OCI-LY1 (cell line): ENCODE results near the gene BRSK1.

Experiments used
- H2AFZ ChIP-seq: fragments of 200-600 bp; sonication (generic), shearing (Covaris generic); 2 replicates; pipeline ENCODE4 v1.6.0; 2014; ENCODE audit warnings: antibody characterized with exemption, mild to moderate bottlenecking, low read length
- H3F3A ChIP-seq: fragments of 200-600 bp; sonication (generic), shearing (Covaris generic); 2 replicates; pipeline ENCODE4 v1.6.0; 2014; ENCODE audit warnings: mild to moderate bottlenecking, antibody characterized with exemption, low read length, moderate library complexity; ENCODE audit not compliant: insufficient read depth
- H3K27ac ChIP-seq: fragments of 200-600 bp; sonication (generic); 2 replicates; pipeline ENCODE4 v1.5.1; 2014; ENCODE audit warnings: low read length, mixed run types, mild to moderate bottlenecking, low read depth; ENCODE audit not compliant: poor library complexity, severe bottlenecking
- H3K27me3 ChIP-seq: fragments of 200-600 bp; sonication (generic); 2 replicates; pipeline ENCODE4 v1.6.0; 2014; ENCODE audit warnings: antibody characterized with exemption, mild to moderate bottlenecking, low read length, moderate library complexity; ENCODE audit not compliant: insufficient read depth
- H3K36me3 ChIP-seq: fragments of 200-600 bp; sonication (generic); 2 replicates; pipeline ENCODE4 v1.6.1; 2014; ENCODE audit warnings: mild to moderate bottlenecking, antibody characterized with exemption, low read length, moderate library complexity, mixed read lengths; ENCODE audit not compliant: insufficient read depth
- H3K4me1 ChIP-seq: fragments of 200-600 bp; sonication (generic); 2 replicates; pipeline ENCODE4 v1.5.1; 2014; ENCODE audit warnings: mild to moderate bottlenecking, low read length, moderate library complexity; ENCODE audit not compliant: insufficient read depth, severe bottlenecking
- H3K4me2 ChIP-seq: fragments of 200-600 bp; sonication (generic), shearing (Covaris generic); 2 replicates; pipeline ENCODE4 v1.6.1; 2014; ENCODE audit warnings: low read length
- H3K4me3 ChIP-seq: fragments of 200-600 bp; sonication (generic); 2 replicates; pipeline ENCODE4 v1.5.1; 2014; ENCODE audit warnings: low read length, low read depth, mild to moderate bottlenecking, mixed read lengths; ENCODE audit not compliant: poor library complexity, severe bottlenecking
- H3K79me2 ChIP-seq: fragments of 200-600 bp; shearing (Covaris generic); 2 replicates; pipeline ENCODE4 v1.6.1; 2016; ENCODE audit warnings: mixed run types, low read length, mixed read lengths; ENCODE audit not compliant: insufficient read depth
- H3K9ac ChIP-seq: fragments of 200-600 bp; sonication (generic), shearing (Covaris generic); 2 replicates; pipeline ENCODE4 v1.6.1; 2014; ENCODE audit warnings: mild to moderate bottlenecking, low read length, mixed read lengths
- H3K9me2 ChIP-seq: fragments of 200-600 bp; sonication (generic), shearing (Covaris generic); 2 replicates; pipeline ENCODE4 v1.6.1; 2014; ENCODE audit warnings: low read depth, mild to moderate bottlenecking, low read length, mixed read lengths
- H3K9me3 ChIP-seq: fragments of 200-600 bp; shearing (Covaris generic); 2 replicates; pipeline ENCODE4 v1.6.1; 2014; ENCODE audit warnings: low read length, mixed read lengths
- H4K20me1 ChIP-seq: fragments of 200-600 bp; sonication (generic), shearing (Covaris generic); 2 replicates; pipeline ENCODE4 v1.6.0; 2016; ENCODE audit warnings: mild to moderate bottlenecking, low read length; ENCODE audit not compliant: insufficient read depth
- CTCF ChIP-seq: fragments of 200-600 bp; sonication (generic), shearing (Covaris generic); IDR thresholded peaks from 2 replicates; pipeline ENCODE4 v1.5.1; 2017; ENCODE audit warnings: mild to moderate bottlenecking, antibody characterized with exemption, low read length, moderate library complexity, mixed read lengths
- EZH2 ChIP-seq: fragments of 200-600 bp; sonication (generic), shearing (Covaris generic); IDR thresholded peaks from 2 replicates; pipeline ENCODE4 v1.8.0; 2017; ENCODE audit warnings: borderline replicate concordance, mixed run types, mild to moderate bottlenecking, antibody characterized with exemption, low read length, moderate library complexity, mixed read lengths

The BRSK1 gene

DNA sequence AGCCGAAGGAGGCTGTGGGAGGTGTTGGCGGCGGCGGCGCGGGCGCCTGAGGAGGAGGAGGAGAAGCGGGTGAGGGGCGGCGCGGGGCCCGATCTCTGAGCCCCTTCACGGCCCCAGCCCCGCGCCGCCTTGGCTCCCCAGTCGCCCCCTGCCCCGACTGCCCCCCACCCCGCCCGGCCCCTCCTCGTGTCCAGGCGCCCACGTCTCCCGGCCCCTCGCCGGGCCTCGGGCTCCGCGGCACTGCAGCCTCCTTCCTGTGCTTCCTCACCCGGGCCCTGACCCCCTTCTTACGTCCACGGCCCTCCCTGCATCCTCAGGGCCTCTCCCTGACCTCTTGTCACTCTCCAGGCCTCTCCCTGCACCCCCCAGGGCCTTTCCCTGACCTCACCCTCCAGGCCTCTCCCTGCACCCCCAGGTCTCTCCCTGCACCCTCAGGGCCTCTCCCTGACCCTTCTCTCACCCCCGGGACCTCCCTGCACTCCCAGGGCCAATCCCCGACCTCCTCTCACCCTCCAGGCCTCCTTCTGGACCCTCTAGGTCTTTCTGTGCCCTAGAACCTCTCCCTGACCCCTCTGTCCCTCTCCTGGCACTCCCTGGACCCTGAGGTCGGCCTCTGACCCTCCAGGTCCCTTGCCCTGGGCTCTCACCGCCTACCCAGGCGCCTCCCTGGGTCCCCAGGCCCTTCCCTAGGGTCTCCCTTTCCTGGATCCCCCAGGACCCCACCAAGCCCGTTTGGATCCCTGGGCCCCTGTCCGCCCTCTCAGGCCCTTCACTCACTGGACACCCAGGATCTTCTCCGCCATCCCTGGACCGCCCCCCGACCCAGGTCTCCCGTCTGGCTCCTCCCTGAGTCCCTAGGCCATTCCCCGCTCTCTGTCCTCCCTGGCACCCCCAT is 56.3 kb downstream of the BRSK1 start:
- H3K9me3 ChIP-seq = no peaks in the 10 kb centered on the region
- H3K4me3 ChIP-seq = peak overlapping the region; percentile 73
- H3K27ac ChIP-seq = no peak overlapping the region
- no peaks in the 10 kb centered on the region for H3K27me3 ChIP-seq
- no peaks in the 10 kb centered on the region for H3K79me2 ChIP-seq
- no peaks in the 10 kb centered on the region for H4K20me1 ChIP-seq
- H3K9me2 ChIP-seq = no peaks in the 10 kb centered on the region
- H3K4me1 ChIP-seq = peaks cover 25% of the 10 kb centered on the region
- peak overlapping the region; percentile 89 for H3K4me2 ChIP-seq
- H2AFZ ChIP-seq = no peak overlapping the region
- peak overlapping the region; percentile 85 for H3K9ac ChIP-seq
- H3F3A ChIP-seq = no peaks in the 10 kb centered on the region
- H3K36me3 ChIP-seq = peaks cover 14% of the 10 kb centered on the region
- TF ChIP-seq EZH2 (no peak), CTCF (no peak)

DNA sequence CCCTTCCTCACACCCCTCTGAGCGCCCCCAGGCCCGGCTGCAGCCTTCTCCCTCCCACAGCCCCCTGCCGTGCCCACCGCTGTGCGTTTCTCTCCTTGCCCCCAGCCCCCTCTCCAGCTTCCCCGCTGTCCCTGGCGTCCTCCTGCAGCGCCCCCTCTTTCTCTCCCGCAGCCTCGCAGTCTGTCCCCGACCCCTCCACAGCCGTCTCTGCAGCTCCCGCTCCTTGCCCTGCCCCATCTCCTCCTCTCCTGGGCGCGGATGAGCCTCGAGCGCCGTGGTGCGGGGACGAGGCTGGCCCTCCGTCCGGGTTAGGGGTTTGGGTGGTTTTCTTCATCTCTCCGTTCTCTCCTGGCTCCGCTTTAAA is 57.0 kb downstream of the BRSK1 start:
- Histone ChIP-seq H3K79me2 (no peaks in the 10 kb centered on the region), H3K36me3 (peaks cover 14% of the 10 kb centered on the region), H3K4me2 (peak overlapping the region; percentile 89), H2AFZ (no peak overlapping the region), H3K27me3 (no peaks in the 10 kb centered on the region), H3K9me2 (no peaks in the 10 kb centered on the region), H3K4me3 (peak overlapping the region; percentile 73), H3F3A (no peaks in the 10 kb centered on the region), H3K4me1 (peaks cover 25% of the 10 kb centered on the region), H3K9ac (peak overlapping the region; percentile 85), H3K9me3 (no peaks in the 10 kb centered on the region), H4K20me1 (no peaks in the 10 kb centered on the region), H3K27ac (no peak overlapping the region)
- TF ChIP-seq CTCF (peak; percentile 45; the same call in 1 of the 2 replicates), EZH2 (no peak)

DNA sequence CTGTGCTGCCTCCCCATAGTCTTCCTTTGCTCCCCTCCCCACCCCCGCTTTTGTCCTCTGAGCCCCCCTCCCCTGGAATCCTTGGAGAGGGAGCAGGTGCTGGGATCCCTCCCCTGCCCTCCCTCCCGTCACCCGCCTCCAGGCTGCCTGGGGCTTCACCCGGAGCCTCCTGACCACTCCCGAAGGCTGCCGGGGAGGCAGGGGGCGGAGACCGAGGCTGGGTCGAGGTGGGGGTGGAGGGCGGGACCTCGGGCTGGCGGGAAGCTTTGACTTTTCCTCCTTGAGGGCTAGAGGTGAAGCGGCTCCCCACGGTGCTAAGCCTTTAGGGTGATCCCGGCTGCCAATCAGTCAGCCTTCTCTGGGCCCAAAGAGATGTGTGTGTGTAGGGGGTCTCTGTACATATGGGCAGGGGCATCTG is 57.4 kb downstream of the BRSK1 start:
- H3K27me3 ChIP-seq = no peaks in the 10 kb centered on the region
- no peak overlapping the region for H2AFZ ChIP-seq
- H3K27ac ChIP-seq = no peak overlapping the region
- H3K9me2 ChIP-seq = no peaks in the 10 kb centered on the region
- peak overlapping the region; percentile 85 for H3K9ac ChIP-seq
- H3F3A ChIP-seq = no peaks in the 10 kb centered on the region
- H3K36me3 ChIP-seq = peaks cover 14% of the 10 kb centered on the region
- no peaks in the 10 kb centered on the region for H4K20me1 ChIP-seq
- TF ChIP-seq CTCF = no peak
- TF ChIP-seq EZH2 = no peak
- no peaks in the 10 kb centered on the region for H3K9me3 ChIP-seq
- peak overlapping the region; percentile 89 for H3K4me2 ChIP-seq
- no peaks in the 10 kb centered on the region for H3K79me2 ChIP-seq
- H3K4me1 ChIP-seq = peaks cover 25% of the 10 kb centered on the region
- H3K4me3 ChIP-seq = peak overlapping the region; percentile 73
